Stimulated activated CD4-positive, alpha-beta T cell treated with anti-CD3 and anti-CD28 coated beads, Interleukin-12 subunit alpha, Interleukin-12 subunit beta, amount 100 ng/mL, for 4 hours (primary cell): ENCODE results near the gene CCNT1.
"Not testable (repeated sequence)": the region's sequence is repeated elsewhere in the genome, so short reads cannot be mapped to it uniquely, and the experiment has no call there.

Experiments used
- DNase-seq: peaks from one replicate; pipeline ENCODE4 v3.0.0-alpha.2; 2020

CCNT1 gene

DNA sequence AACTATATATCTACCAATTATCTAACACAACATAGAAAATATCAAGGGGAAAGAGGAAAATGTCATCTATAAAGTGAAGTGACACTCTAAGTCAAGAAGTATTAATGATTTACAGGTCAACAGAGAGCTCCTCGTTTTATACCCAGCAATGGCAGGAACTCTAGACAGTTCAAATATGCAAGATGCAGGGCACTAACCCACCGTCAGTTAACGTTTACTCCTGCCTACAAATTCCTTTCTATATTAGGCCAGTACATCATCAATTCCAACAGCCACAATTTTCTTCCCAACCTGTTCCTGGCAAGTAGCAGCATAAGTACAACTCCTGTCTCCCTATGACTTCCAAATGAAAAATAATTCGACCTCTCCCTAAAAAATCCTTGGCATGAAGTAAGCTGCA lies 25.5 kb downstream of the CCNT1 start:
- DNase-seq = no peak

DNA sequence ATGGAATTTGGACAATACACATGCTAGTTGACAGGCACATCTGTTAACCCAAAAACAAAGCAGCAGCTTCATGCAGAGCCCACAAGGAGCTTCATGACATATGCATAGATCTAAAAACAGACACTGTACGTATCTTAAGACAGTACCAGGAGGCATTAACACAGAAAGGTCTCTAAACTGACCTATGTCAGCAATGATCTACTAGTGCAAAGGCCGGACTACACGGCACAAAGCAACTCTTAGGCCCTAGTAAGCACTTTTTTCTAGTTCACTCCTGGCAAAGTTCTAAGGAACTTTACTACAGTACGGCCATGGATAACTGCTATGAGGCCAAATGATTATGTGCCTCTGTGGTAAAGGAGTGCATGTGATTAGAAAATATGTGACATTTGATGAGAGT lies 26.1 kb downstream of the CCNT1 start:
- no peak for DNase-seq

DNA sequence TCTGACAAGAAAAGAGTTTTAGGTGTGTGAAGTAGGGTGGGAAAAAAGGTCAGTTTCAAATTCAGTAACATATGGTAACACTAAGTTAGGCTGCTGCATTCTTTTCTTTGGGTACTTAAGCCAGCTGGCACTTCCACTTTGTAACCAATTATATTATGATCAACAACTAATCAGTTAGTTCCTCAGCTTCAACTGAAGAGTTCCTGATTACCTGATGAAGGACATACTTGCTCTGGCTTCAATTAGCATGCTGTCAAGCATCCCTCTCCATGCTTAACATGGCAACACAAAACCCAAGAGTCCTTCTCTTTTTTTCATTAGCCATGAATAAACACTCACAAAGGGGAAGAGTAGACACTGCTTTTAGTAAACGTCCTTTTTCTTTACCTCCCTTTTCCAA lies 27.7 kb downstream of the CCNT1 start:
- DNase-seq = no peak

DNA sequence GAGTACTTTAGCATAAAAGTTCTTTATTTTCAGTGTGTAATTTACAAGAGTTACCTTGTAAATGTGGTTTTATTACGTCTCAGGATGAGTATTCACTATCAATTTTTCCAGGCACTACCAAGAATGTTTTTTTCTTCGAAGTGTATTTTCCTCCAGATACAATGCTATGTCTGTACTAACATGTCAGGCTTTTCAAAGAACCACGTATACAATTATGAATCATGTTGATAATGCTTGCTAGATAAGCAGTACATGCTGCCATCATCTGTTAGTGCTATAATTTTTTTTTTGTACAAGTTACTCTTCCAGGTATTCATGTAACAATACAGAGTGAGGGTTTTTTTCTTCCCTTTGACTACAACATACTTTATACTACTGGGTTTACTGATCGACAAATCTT lies 28.9 kb downstream of the CCNT1 start:
- DNase-seq = no peak

DNA sequence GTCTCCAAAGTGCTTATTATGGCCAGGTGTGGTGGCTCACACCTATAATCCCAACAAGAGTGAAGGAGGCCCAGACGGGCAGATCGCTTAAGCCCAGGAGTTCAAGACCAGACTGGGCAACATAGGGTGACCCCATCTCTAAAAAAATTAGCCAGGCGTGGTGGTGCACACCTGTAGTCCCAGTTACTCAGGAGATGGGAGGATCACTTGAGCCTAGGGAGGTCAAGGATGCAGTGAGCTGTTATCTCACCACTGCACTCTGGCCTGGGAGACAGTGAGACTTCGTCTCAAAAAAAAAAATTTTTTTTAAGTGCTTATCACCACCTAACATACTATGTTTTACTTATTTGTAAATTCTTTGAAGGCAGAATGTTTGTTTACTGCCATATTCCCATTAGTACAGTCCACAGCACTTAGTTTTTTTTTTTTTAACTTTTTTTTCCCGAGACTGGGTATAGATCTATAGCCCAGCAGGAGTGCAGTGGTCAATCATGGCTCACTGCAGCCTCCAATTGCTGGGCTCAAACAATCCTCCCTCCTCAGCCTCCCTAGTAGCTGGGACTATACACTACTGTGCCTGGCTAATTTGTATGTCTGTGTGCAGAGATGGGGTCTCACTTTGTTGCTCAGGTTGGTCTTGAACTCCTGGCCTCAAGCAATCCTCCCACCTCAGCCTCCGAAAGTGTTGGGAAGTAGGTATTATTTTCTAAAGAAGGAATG lies 29.7 kb downstream of the CCNT1 start:
- no peak for DNase-seq

DNA sequence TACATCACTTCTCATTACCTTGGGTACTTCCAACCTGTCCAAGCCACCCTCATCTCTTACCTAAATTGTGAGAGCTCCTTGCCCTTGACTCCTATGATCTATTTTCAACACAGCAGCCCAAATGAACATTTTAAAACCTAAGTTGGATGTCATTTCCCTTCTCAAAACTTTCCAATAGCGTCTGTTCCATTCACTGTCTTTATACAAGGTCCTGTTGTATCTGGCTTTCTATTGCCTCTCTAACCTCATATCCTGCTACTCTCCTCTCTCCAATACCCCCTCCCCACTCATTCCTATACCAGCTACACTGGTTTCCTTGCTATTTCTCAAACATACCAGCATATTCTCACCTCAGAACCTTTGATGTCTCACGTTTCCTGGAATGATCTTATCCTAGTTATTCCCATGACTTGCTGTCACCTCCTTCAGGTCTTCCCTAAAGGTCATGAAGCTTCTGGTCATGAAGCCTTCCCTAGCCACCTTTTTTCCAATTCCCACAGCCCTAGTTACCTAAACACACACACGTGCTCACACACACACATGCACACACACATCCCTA lies 30.4 kb downstream of the CCNT1 start:
- DNase-seq = no peak

DNA sequence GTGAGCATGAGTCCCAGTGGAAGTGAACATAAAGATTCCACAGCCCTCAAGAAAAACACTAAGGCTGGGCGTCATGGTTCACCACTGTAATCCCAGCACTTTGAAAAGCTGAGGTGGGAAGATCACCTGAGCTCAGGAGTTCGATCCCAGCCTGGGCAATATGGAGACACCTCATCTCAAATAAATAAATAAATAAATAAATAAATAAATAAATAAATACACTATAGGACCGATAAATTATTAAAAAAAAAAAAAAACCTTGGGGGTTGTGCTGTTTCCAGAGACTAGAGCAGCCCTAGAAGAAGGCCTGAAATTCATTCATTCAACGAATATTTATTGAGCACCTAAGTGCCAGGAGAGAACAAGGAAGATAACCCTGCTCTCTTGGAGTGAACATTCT lies 33.0 kb downstream of the CCNT1 start:
- no peak for DNase-seq

DNA sequence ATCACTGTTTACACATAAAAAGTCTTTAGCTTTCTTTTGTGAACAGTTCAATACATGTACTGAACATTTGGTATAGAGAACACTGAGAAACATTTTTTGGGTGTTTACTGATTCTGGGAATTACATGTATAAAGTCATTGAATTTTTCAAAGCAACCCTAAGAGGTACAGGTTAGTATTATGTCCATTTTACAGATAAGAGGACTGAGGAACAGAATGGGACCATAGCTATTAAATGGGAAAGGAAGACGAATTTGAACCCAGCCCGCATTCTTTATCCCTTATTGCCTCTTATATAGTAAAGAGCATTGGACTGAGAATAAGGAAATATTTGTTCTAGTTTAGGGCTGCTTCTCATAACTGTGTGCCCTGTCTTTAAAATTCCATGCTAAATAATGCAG lies 33.6 kb downstream of the CCNT1 start:
- DNase-seq = no peak

DNA sequence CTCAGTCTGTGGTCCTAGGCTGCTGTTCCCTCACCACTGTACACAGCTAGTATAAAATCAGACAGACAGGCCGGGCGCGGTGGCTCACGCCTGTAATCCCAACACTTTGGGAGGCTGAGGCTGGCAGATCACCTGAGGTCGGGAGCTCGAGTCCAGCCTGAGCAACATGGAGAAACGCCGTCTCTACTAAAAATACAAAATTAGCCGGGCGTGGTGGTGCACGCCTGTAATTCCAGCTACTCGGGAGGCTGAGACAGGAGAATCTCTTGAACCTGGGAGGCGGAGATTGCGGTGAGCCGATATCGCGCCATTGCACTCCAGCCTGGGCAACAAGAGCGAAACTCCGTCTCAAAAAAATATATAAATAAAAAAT lies 34.0 kb downstream of the CCNT1 start:
- DNase-seq = not testable (repeated sequence)

DNA sequence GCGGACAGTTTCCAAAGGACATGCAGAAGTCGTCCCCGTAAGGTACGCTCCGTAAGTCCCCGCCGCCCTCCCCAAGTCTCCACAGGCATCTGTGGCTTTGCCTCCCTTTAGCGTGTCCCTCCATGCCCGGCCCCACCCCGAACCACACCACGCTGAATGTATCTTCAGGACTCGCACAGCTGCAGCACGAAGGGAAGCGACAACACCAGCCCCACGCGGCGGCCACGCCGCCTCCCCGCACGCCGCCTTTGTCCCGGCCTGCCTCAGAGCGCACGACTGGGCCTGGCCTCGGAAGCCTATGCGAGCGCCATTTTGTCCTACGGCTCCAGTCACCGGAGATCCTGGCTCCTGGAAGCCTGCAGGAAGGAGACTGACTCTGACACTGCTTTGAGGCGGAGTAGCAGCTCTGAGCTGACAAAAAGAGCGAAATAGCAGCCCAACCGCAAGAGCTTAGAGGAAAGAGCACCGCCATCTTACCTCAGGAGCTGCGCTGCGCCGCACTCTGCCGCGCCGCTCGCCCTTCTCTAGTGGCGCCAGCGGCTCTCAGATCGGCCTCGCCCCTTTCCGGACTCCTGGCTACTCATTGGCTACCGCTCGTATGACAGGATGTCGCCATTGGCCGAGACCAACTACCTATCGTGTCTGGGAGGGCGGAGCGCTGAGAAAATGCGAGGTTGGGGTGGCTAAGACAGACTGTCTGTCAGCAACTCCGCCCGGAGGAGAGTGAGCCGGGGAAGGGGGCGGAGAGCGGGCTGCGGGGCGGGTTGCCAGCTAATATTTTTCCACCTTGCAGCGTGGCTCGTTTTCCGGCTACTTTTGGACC lies 34.6 kb downstream of the CCNT1 start, which contains the start of gene KANSL2:
Gene KANSL2, minus strand, starts transcription at position 529 of the 823 bp plus-strand sequence. CDS start 606 bp downstream, outside the sequence.
- DNase-seq = peak; percentile 91

DNA sequence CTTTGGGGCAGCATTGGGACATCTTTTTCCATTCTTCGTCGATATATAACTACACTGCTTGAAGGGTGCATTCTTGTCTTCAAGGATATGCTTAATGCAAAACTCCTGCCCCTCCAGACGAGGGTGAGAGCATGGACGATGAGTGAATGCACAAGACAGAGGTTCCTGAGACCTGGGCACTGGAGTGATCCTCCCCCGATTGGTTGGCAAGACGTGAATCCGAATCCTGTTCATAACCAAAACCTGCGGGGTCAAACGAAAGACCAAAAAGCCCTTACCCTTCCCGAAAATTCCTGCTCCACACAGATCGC lies 35.2 kb downstream of the CCNT1 start:
- DNase-seq = no peak

DNA sequence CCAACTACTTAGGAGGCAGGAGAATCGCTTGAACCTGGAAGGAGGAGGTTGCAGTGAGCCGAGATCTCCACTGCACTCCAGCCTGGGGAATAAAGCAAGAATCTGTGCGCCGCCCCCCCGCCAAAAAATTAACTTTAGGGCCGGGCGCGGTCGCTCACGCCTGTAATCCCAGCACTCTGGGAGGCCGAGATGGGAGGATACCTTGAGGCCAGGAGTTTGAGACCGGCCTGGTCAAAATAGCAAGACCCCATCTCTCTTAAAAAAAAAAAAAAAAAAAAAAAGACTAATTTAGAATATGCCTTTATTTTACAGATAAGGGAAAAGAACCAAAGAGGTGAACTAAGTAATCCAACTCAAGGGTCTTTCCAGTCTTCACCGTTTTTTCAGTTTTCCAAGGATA lies 35.6 kb downstream of the CCNT1 start:
- no peak for DNase-seq

DNA sequence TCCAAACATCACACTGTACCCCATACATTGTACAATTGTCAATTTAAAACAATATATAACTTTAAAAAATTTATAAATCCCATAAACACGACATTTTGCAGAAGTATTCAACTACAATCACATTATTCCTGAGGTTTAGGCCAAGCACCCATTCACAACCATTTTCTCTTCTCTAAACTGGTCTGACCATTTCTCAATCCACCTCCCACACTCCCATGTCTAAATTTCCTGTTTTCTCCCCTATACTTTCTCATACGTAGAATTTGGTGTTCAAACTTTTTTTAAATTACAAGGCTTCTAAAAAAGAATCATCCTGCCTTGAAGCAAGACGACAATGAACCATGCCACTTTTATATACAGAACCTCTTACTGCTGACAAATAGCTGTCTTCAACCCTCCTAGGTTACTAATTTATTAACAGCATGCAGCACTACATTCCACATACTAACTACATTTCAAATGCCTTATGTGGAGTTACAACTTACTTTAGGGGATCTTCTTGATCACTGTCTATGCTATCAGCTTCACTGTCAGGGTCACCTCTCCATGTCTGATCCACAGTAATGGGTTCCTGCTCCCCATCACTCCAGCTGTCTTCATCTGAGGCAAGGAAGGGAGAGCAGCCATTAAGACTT lies 37.8 kb downstream of the CCNT1 start:
- no peak for DNase-seq

DNA sequence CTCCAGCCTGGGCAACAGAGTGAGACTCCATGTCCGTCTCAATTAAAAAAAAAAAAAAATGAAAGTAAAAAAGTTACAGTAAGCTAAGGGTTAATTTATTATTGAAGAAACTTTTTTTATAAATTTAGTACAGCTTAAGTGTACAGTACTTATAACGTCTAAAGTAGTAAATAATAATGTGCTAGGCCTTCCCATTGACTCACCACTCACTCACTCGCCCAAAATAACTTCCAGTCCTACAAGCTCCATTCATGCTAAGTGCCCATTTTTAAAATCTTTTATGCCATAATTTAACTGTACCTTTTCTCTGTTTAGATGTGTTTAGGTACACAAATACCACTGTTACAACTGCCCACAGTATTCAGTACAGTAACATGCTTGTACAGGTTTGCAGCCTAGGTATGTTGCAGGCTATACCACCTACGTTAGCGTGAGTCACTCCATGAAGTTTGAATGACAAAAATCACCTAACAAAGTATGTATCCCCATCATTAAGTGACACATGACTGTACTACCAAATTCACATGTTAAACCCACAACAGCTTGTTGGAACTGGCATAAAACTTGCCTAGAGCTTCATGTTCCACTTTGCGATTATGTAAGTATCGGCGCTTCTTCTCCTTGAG lies 45.2 kb downstream of the CCNT1 start:
- DNase-seq = no peak

DNA sequence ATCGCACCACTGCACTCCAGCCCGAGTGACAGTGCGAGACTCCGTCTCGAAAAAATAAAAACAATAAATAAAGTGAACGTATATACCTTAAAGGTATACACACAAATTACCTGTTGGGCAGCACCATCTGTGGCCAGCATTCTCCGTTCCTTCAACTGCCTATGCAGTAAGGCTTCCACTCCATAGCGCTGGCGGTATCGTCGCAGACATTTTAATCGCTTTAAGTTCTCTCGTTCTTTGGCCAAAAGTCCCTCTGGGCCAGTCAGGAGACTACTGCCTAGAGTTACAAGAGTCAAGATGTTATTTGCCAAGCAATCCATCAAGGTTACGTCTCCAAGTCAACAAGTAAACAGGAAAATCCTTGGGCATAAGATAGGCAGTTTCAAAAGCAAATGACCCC lies 47.5 kb downstream of the CCNT1 start:
- no peak for DNase-seq

DNA sequence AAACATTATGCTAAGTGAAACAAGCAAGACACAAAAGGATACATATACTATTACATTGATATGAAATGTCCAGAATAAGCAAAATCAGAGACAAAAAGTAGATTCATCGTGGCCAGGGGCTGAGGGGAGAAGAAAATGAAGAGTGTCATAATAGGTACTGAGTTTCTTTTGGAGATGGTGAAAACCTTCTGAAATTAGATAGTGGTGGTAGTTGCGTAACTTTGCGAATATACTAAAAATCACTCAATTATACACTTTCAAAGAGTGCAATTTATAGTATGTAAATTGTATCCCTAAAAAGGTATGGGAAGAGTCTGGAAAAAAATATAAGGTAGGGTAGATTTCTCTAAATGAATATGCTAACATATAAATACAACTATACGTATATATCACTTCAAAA lies 56.6 kb downstream of the CCNT1 start:
- DNase-seq = no peak

DNA sequence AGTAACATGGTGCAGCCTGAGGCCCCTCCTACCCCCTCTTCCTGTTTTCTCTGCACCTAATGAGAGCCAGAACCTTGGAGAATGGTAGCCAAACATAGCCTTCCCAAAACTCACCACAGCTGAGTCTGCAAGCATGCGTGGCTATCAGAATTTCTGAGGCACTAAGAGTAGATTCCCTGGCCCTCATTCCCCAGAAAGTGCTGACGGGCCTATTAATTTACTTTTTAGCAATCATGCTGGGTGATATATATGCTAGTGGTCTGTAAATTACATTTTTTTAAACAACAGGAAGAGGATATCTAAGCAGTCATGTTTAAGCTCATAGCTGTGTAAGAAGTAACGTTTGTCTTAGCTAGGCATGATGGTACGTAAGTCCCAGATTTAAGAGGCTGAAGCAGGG lies 64.8 kb downstream of the CCNT1 start:
- DNase-seq = no peak

DNA sequence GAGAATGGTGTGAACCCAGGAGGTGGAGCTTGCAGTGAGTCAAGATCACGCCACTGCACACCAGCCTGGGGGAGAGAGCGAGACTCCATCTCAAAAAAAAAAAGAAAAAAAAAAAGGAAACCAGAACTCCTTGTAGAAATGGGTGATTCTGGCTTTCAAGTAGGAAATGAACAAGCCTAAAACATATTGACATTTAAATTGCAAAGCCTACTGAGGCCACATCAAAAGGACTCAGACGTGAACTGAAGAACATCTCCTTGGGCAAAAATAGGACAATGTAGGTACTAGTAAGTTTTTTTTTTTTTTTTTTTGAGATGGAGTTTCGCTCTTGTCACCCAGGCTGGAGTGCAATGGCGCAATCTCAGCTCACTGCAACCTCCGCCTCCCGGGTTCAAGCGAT lies 71.2 kb downstream of the CCNT1 start:
- DNase-seq = not testable (repeated sequence)

DNA sequence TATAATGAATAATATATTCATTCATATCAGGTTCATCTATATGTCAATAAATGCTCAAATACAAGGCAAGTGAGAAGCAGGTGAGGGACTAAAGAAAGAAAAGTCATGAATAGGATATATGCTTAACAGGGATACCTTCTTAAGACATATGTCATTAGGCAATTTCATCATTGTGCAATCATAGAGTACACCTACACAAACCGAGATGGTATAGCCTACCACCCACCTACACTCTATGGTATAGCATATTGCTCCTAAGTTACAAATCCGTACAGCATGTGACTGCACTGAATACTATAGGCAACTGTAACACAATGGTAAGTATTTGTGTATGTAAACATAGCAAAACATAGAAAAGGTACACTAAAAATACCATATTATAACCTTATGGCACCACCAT lies 73.5 kb downstream of the CCNT1 start:
- DNase-seq = no peak

DNA sequence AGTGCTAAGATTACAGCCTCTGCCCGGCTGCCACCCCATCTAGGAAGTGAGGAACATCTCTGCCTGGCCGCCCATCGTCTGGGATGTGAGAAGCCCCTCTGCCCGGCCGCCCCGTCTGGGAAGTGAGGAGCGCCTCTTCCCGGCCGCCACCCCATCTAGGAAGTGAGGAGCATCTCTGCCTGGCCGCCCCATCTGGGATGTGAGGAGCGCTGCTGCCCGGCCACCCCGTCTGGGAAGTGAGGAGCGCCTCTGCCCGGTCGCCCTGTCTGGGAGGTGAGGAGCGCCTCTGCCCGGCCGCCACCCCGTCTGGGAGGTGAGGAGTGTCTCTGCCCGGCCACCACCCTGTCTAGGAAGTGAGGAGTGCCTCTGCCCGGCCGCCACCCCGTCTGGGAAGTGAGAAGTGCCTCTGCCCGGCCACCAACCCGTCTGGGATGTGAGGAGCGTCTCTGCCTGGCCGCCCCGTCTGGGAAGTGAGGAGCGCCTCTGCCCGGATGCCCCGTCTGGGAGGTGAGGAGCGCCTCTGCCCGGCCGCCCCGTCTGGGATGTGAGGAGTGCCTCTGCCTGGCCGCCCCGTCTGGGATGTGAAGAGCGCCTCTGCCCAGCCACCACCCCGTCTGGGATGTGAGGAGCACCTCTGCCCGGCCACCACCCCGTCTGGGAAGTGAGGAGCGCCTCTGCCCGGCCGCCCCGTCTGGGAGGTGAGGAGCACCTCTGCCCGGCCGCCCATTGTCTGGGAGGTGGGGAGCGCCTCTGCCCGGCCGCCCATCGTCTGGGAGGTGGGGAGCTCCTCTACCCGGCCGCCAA lies 74.6 kb downstream of the CCNT1 start:
- DNase-seq = not testable (repeated sequence)

DNA sequence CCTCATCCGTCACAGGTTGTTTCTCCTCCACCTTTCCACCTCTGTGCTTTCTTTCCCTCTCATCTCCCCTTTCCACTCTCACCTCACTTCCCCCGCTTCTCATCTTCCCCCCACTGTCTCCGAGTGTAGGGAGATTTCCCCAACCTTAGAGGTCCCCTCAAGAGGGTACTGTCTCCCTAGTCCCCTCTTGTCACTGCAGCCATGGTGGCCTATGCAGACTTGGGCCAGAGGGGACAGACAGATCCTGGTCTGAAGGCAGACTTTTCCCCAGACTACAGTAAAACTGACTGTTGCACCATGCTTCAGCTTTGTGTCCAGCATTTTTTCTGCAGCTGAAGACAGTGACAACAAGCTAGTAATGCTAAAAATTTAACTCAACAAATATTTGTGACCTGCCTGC lies 75.7 kb downstream of the CCNT1 start:
- no peak for DNase-seq

DNA sequence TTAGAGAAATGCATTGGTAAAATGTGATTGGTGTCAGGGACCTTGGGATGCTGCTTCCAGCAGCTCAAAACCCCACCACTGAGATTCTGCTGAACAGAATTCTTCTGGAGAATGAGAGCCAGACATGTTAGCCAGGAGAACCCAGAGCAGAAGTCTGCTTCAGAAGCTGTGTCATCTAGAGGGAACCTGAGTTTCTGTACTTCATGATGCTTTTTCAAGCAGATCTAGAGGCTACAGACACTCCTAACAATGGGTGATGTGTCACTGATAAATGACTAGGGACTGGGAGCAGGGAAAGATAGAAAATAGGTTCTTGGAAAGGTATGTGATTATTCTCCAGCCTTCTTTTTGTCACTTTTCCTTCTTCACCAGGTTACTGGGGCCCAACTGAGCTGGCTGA lies 76.1 kb downstream of the CCNT1 start:
- no peak for DNase-seq
